ENCODE data around the gene HNMT. TPM values are rescaled to one million over a fixed set of nuclear protein-coding genes. Genes with fewer than 3 reads are reported as not detected.

The HNMT gene
- total and polyA plus RNA-seq, 2 of the 8 experiments (the other 6 are each of a cell fraction or from before 2014, with no cell fraction given): 1.6 to 3.6 TPM

- no peaks in the 10 kb centered on the region for H3K79me2 ChIP-seq (ENCODE audit: control insufficient read depth in 1 of 2, insufficient read depth in 2 of 2, low read length in 2 of 2)
- no peak for TF ChIP-seq CEBPB (IDR thresholded peaks at IDR 0.05; ENCODE audit: low read depth, low read length)
- no peak for TF ChIP-seq KDM1A (IDR thresholded peaks at IDR 0.05; ENCODE audit: borderline replicate concordance, low read length)
- TF ChIP-seq USF2 (IDR thresholded peaks at IDR 0.05; ENCODE audit: low read length): no peak
- TF ChIP-seq CHD2 (IDR thresholded peaks at IDR 0.05; ENCODE audit: low read length): no peak
- no peak for TF ChIP-seq KDM5A (IDR thresholded peaks at IDR 0.05; ENCODE audit: low read length)
- TF ChIP-seq BRCA1 (IDR thresholded peaks at IDR 0.05; ENCODE audit: low read depth, low read length): no peak
- no peak for TF ChIP-seq MAX (IDR thresholded peaks at IDR 0.05)
- TF ChIP-seq SIRT6 (IDR thresholded peaks at IDR 0.05; ENCODE audit: low read length): no peak
Observed at GRCh38 chr2:138007431-138007830, 43.2 kb downstream of the HNMT start.

More at GRCh38 chr2:138007431-138007830, 43.2 kb downstream of the HNMT start:
- ChIA-PET CTCF (ENCODE audit: partially characterized antibody) (no interaction called here), POLR2A (ENCODE audit: partially characterized antibody) (no interaction called here)
- DNase-seq (ENCODE audit: low read depth in 1 of 2, low spot score in 2 of 2): no peak
- H3K56ac ChIP-seq (replicated peaks; ENCODE audit: insufficient read length, low read depth, low read length): no peak overlapping the region
- H3K14ac ChIP-seq (ENCODE audit: insufficient read length): no peak overlapping the region
- H2BK5ac ChIP-seq (ENCODE audit: low read depth, low read length): no peak overlapping the region
- no peak overlapping the region for H3K27ac ChIP-seq (ENCODE audit: low read depth, low read length)
- peaks cover 0 to 1% (median 0%) of the 10 kb centered on the region in 4 experiments; a peak in 1 of 7 replicates for H3K27me3 ChIP-seq (replicated peaks in 1 of 4; ENCODE audit: control insufficient read depth in 3 of 4, extremely low read depth in 1 of 4, insufficient read depth in 3 of 4, low read length in 3 of 4)
- 90% methylated on average over 2 of the region's 2 CpGs; no CpG with 5 or more reads in 1 of the 2 experiments for WGBS, 2 experiments (ENCODE audit: extremely low coverage in 1 of 2, insufficient coverage in 1 of 2, insufficient read length in 1 of 2, insufficient replicate concordance in 2 of 2, low coverage in 1 of 2, low lambda C conversion rate in 2 of 2, missing lambda C conversion rate in 1 of 2)
- H2AFZ ChIP-seq (ENCODE audit: low read length): no peak overlapping the region
- no peak overlapping the region for H3K4me2 ChIP-seq (ENCODE audit: insufficient read depth in 1 of 2, low read depth in 2 of 2, low read length in 2 of 2)
- H3K4me3 ChIP-seq (ENCODE audit: extremely low read depth in 1 of 4, insufficient read depth in 2 of 4, low read depth in 3 of 4, low read length in 4 of 4): no peak overlapping the region
- H3K23me2 ChIP-seq (ENCODE audit: low read depth, low read length): no peaks in the 10 kb centered on the region
- no peak overlapping the region for H4K5ac ChIP-seq (ENCODE audit: insufficient read length, low read depth, low read length)
- H3K9me3 ChIP-seq (ENCODE audit: insufficient read depth in 2 of 2, low read depth in 1 of 2, low read length in 1 of 2): no peaks in the 10 kb centered on the region
- H2BK12ac ChIP-seq (ENCODE audit: low read depth, low read length): no peak overlapping the region
- H3K36me3 ChIP-seq (ENCODE audit: control insufficient read depth in 2 of 4, insufficient read depth in 4 of 4, low read length in 3 of 4): no peaks in the 10 kb centered on the region
- no peaks in the 10 kb centered on the region for H3K4me1 ChIP-seq (replicated peaks in 1 of 4; ENCODE audit: control insufficient read depth in 3 of 4, insufficient read depth in 4 of 4, low read length in 3 of 4)
- H3K9ac ChIP-seq (replicated peaks in 1 of 4; ENCODE audit: extremely low read depth in 1 of 4, low read depth in 3 of 4, low read length in 3 of 4): no peak overlapping the region
- H4K91ac ChIP-seq (replicated peaks; ENCODE audit: insufficient read length, low read length): no peak overlapping the region
- H4K20me1 ChIP-seq (replicated peaks in 1 of 2; ENCODE audit: control insufficient read depth in 1 of 2, insufficient read depth in 2 of 2, low read length in 2 of 2): no peaks in the 10 kb centered on the region
- no peak overlapping the region for H2AK5ac ChIP-seq (ENCODE audit: low read depth, low read length)
- H3K4ac ChIP-seq (replicated peaks; ENCODE audit: insufficient read length, low read depth, low read length): no peak overlapping the region
- H2BK15ac ChIP-seq (ENCODE audit: low read length): no peak overlapping the region
- no peak overlapping the region for H4K8ac ChIP-seq (ENCODE audit: extremely low read depth, insufficient read depth, low read length)
- FAIRE-seq: no peak
- H3K79me1 ChIP-seq (ENCODE audit: low read depth, low read length): no peaks in the 10 kb centered on the region
- no peak overlapping the region for H2BK20ac ChIP-seq (ENCODE audit: low read length)
- no peak overlapping the region for H3K18ac ChIP-seq (ENCODE audit: extremely low read depth, low read length)
- H3K23ac ChIP-seq (ENCODE audit: insufficient read length): no peak overlapping the region
- no peak overlapping the region for H2BK120ac ChIP-seq (replicated peaks; ENCODE audit: low read depth, low read length)
